ENCODE results near the gene IP6K3. TPM values are rescaled to one million over a fixed set of nuclear protein-coding genes. Genes with fewer than 3 reads are reported as not detected.
A peak's percentile ranks its signal among the peaks of the same experiment; 100 is the strongest.

IP6K3 gene
- total RNA-seq, 1 experiment from 2014 or later = 1.7 TPM

- H3K9me3 Mint-ChIP-seq (ENCODE audit: unreplicated experiment) = no peaks in the 10 kb centered on the region
- H3K4me3 Mint-ChIP-seq (ENCODE audit: unreplicated experiment) = no peak overlapping the region
- peaks cover 19% of the 10 kb centered on the region for H3K4me1 Mint-ChIP-seq (ENCODE audit: insufficient read depth, unreplicated experiment)
- DNase-seq (ENCODE audit: unreplicated experiment) = peak; percentile 85
- no peak overlapping the region for H3K27ac Mint-ChIP-seq (ENCODE audit: low read depth, unreplicated experiment)
- intact Hi-C loops (cut with micrococcal nuclease) = loop anchor here (1.0 to 10.0 kb wide), 3 partner anchors 28 to 276 kb away; partner anchors contain the start of gene SYNGAP1
- ChIA-PET CTCF (interaction anchor here (0.5 to 4.0 kb wide), 36 partner anchors 8 to 478 kb away, joined by 3 to 71 read pairs (median 4); partner anchors contain the start of genes UQCC2 and ZBTB9), POLR2A (interaction anchor here (0.6 to 1.6 kb wide), 8 partner anchors 31 to 805 kb away, joined by 3 to 6 read pairs (median 3); partner anchors contain the start of gene ITPR3)
- H3K36me3 Mint-ChIP-seq (ENCODE audit: insufficient read depth, unreplicated experiment) = peaks cover 49% of the 10 kb centered on the region
- H3K27me3 Mint-ChIP-seq (ENCODE audit: insufficient read depth, unreplicated experiment) = no peaks in the 10 kb centered on the region
- BruUV-seq (replicated peaks) = no TSS peak
- peak; percentile 69 for TF ChIP-seq CTCF (IDR thresholded peaks at IDR 0.05; ENCODE audit: unreplicated experiment)
Measured at GRCh38 chr6:33700391-33701050, 46.2 kb downstream of the IP6K3 start.

GRCh38 chr6:33699739-33700138 lies 47.0 kb downstream of the IP6K3 start:
- H3K9me3 Mint-ChIP-seq (ENCODE audit: unreplicated experiment) = no peaks in the 10 kb centered on the region
- H3K4me1 Mint-ChIP-seq (ENCODE audit: insufficient read depth, unreplicated experiment) = peaks cover 20% of the 10 kb centered on the region
- DNase-seq (ENCODE audit: unreplicated experiment) = no peak
- H3K27me3 Mint-ChIP-seq (ENCODE audit: insufficient read depth, unreplicated experiment) = no peaks in the 10 kb centered on the region
- H3K36me3 Mint-ChIP-seq (ENCODE audit: insufficient read depth, unreplicated experiment) = peaks cover 57% of the 10 kb centered on the region
- BruUV-seq (replicated peaks) = no TSS peak
- no peak overlapping the region for H3K27ac Mint-ChIP-seq (ENCODE audit: low read depth, unreplicated experiment)
- TF ChIP-seq CTCF (IDR thresholded peaks at IDR 0.05; ENCODE audit: unreplicated experiment) = no peak
- intact Hi-C loops (cut with micrococcal nuclease) = loop anchor here (1.0 to 10.0 kb wide), 3 partner anchors 27 to 275 kb away; partner anchors contain the start of gene SYNGAP1
- ChIA-PET POLR2A (interaction anchor here (1.6 kb wide), 1 partner anchor 115 kb away, joined by 5 read pairs; no protein-coding TSS in a partner anchor), CTCF (interaction anchor here (0.7 to 4.0 kb wide), 17 partner anchors 9 to 245 kb away, joined by 3 to 71 read pairs (median 5); partner anchors contain the start of genes UQCC2 and ZBTB9)
- no peak overlapping the region for H3K4me3 Mint-ChIP-seq (ENCODE audit: unreplicated experiment)

DNA sequence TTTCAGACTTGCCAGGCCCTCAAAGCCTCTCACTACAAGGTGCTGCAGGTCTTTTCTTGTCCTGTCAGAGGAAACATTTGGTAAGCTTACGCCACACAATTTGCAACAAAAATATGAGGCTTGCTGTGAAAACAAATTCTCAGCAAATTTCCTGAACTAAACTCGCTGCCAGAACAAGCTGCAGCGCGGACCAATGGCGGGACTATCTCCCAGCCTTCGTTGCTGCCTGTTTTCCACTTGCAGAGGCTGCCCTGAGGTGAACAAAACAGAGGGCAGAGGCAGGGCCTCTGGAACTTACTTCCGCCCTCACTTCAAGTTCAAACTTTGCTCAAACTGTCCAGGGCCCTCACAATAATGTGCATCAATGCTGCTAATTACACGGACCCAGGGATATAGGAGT lies 47.6 kb downstream of the IP6K3 start:
- DNase-seq (ENCODE audit: unreplicated experiment) = no peak
- BruUV-seq (replicated peaks) = no TSS peak
- Mint-ChIP-seq H3K9me3 (ENCODE audit: unreplicated experiment) (no peaks in the 10 kb centered on the region), H3K4me1 (ENCODE audit: insufficient read depth, unreplicated experiment) (peaks cover 26% of the 10 kb centered on the region), H3K4me3 (ENCODE audit: unreplicated experiment) (no peak overlapping the region), H3K27ac (ENCODE audit: low read depth, unreplicated experiment) (no peak overlapping the region), H3K36me3 (ENCODE audit: insufficient read depth, unreplicated experiment) (peaks cover 59% of the 10 kb centered on the region), H3K27me3 (ENCODE audit: insufficient read depth, unreplicated experiment) (no peaks in the 10 kb centered on the region)
- ChIA-PET CTCF (no interaction called here), POLR2A (no interaction called here)
- intact Hi-C loops (cut with micrococcal nuclease) = no loop called here
- TF ChIP-seq CTCF (IDR thresholded peaks at IDR 0.05; ENCODE audit: unreplicated experiment) = no peak

DNA sequence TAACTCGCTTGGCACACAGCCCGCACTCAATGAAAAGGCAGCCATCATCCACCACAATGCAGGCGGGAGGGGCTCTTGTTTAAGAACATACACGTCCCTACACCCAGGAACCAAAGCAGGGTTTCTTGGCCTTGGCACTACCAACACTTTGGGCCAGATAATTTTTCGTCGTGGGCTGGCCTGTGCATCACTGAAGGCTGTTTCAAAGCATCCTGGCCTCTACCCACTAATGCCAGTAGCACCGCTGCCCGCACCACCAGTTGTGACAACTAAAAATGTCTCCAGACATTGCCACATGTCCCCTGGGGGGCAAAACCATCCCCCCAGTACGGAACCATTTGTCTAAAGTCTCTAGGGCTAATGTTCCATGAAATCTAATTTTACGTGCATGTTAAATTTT lies 48.2 kb downstream of the IP6K3 start:
- Mint-ChIP-seq H3K27ac (ENCODE audit: low read depth, unreplicated experiment) (no peak overlapping the region), H3K36me3 (ENCODE audit: insufficient read depth, unreplicated experiment) (peaks cover 62% of the 10 kb centered on the region), H3K4me1 (ENCODE audit: insufficient read depth, unreplicated experiment) (peaks cover 28% of the 10 kb centered on the region), H3K4me3 (ENCODE audit: unreplicated experiment) (no peak overlapping the region), H3K9me3 (ENCODE audit: unreplicated experiment) (no peaks in the 10 kb centered on the region), H3K27me3 (ENCODE audit: insufficient read depth, unreplicated experiment) (no peaks in the 10 kb centered on the region)
- intact Hi-C loops (cut with micrococcal nuclease) = no loop called here
- no peak for TF ChIP-seq CTCF (IDR thresholded peaks at IDR 0.05; ENCODE audit: unreplicated experiment)
- no peak for DNase-seq (ENCODE audit: unreplicated experiment)
- ChIA-PET CTCF (interaction anchor here (0.5 to 0.6 kb wide), 2 partner anchors 82 to 671 kb away, joined by 3 read pairs; no protein-coding TSS in a partner anchor), POLR2A (interaction anchor here (1.3 kb wide), 1 partner anchor 30 kb away, joined by 3 read pairs; no protein-coding TSS in a partner anchor)
- no TSS peak for BruUV-seq (replicated peaks)

Data from MCF 10A (cell line).